ENCODE measurements around the gene FBLN2. TPM values are rescaled to one million over a fixed set of nuclear protein-coding genes. Genes with fewer than 3 reads are reported as not detected.

FBLN2 gene
- total RNA-seq, result 43.0 and 119 TPM in 2 replicates

GRCh38 chr3:13548696-13549622 is at the start of gene FBLN2:
TSS of gene FBLN2 (plus strand) at chr3:13549125. CDS start at chr3:13570356, 21,231 bp downstream.

Other genes starting within 250 kb of the FBLN2 start
- gene NUP210, start 128.8 kb upstream of the FBLN2 start, total RNA-seq, result not detected in 2 replicates
- 4.0 and 4.9 TPM in 2 replicates for gene HDAC11, start 68.8 kb upstream of the FBLN2 start, total RNA-seq

All from subcutaneous preadipocyte (primary cell).